Measurements from ENCODE around the gene IL9R. TPM values are rescaled to one million over a fixed set of nuclear protein-coding genes. Genes with fewer than 3 reads are reported as not detected.
"Not testable (repeated sequence)": the region's sequence is repeated elsewhere in the genome, so short reads cannot be mapped to it uniquely, and the experiment has no call there.

Gene IL9R
- total and polyA plus RNA-seq, 2 experiments from 2014 or later: not detected

- H3K36me3 ChIP-seq: no peaks in the 10 kb centered on the region
- no peak for TF ChIP-seq CTCF (IDR thresholded peaks at IDR 0.05; ENCODE audit: low read depth, low read length)
- no peak overlapping the region for H3K27ac ChIP-seq
- no peaks in the 10 kb centered on the region for H3K4me1 ChIP-seq (ENCODE audit: low read depth)
- no peak overlapping the region for H3K4me3 ChIP-seq
- H3K27me3 ChIP-seq: no peaks in the 10 kb centered on the region
- peaks cover 4% of the 10 kb centered on the region for H3K9me3 ChIP-seq (ENCODE audit: low read depth)
- peak in 1 of 2 donors; percentile 2 for DNase-seq (ENCODE audit: low read depth in 1 of 2, low spot score in 1 of 2)
These were observed 30.6 kb upstream of the IL9R start for GRCh38 chrX:155966876-155967275.

GRCh38 chrX:155967653-155968325, 29.7 kb upstream of the IL9R start:
- no peak for DNase-seq (ENCODE audit: low read depth in 1 of 2, low spot score in 1 of 2)
- Histone ChIP-seq H3K27me3 (no peaks in the 10 kb centered on the region), H3K27ac (no peak overlapping the region)

GRCh38 chrX:155968326-155968661, 29.2 kb upstream of the IL9R start:
- no peak for TF ChIP-seq CTCF (IDR thresholded peaks at IDR 0.05; ENCODE audit: low read depth, low read length)
- no peaks in the 10 kb centered on the region for H3K27me3 ChIP-seq
- DNase-seq (ENCODE audit: low read depth in 1 of 2, low spot score in 1 of 2): no peak
- H3K27ac ChIP-seq: no peak overlapping the region
- H3K4me3 ChIP-seq: no peak overlapping the region
- no peaks in the 10 kb centered on the region for H3K36me3 ChIP-seq
- peaks cover 4% of the 10 kb centered on the region for H3K9me3 ChIP-seq (ENCODE audit: low read depth)
- no peaks in the 10 kb centered on the region for H3K4me1 ChIP-seq (ENCODE audit: low read depth)

More at GRCh38 chrX:155967653-155968325, 29.7 kb upstream of the IL9R start:
- Histone ChIP-seq H3K36me3 (no peaks in the 10 kb centered on the region), H3K4me1 (ENCODE audit: low read depth) (no peaks in the 10 kb centered on the region), H3K4me3 (no peak overlapping the region), H3K9me3 (ENCODE audit: low read depth) (peaks cover 4% of the 10 kb centered on the region)
- TF ChIP-seq CTCF (IDR thresholded peaks at IDR 0.05; ENCODE audit: low read depth, low read length): no peak

- H3K4me1 ChIP-seq (ENCODE audit: low read depth): no peaks in the 10 kb centered on the region
- no peak overlapping the region for H3K27ac ChIP-seq
- H3K27me3 ChIP-seq: no peaks in the 10 kb centered on the region
- H3K36me3 ChIP-seq: no peaks in the 10 kb centered on the region
- DNase-seq (ENCODE audit: low read depth in 1 of 2, low spot score in 1 of 2): no peak
- peaks cover 4% of the 10 kb centered on the region for H3K9me3 ChIP-seq (ENCODE audit: low read depth)
- no peak overlapping the region for H3K4me3 ChIP-seq
- no peak for TF ChIP-seq CTCF (IDR thresholded peaks at IDR 0.05; ENCODE audit: low read depth, low read length)
These were observed 28.7 kb upstream of the IL9R start for GRCh38 chrX:155968791-155969190.

- H3K27me3 ChIP-seq; H3K36me3 ChIP-seq; H3K4me3 ChIP-seq; H3K4me1 ChIP-seq (ENCODE audit: low read depth); DNase-seq (ENCODE audit: low read depth in 1 of 2, low spot score in 1 of 2); H3K9me3 ChIP-seq (ENCODE audit: low read depth); H3K27ac ChIP-seq: not testable (repeated sequence)
These were observed 25.8 kb upstream of the IL9R start for GRCh38 chrX:155971658-155972057.

GRCh38 chrX:155972241-155972640, 25.3 kb upstream of the IL9R start:
- not testable (repeated sequence) for H3K4me1 ChIP-seq (ENCODE audit: low read depth); H3K36me3 ChIP-seq; H3K27ac ChIP-seq; H3K4me3 ChIP-seq; H3K9me3 ChIP-seq (ENCODE audit: low read depth); H3K27me3 ChIP-seq; DNase-seq (ENCODE audit: low read depth in 1 of 2, low spot score in 1 of 2)

GRCh38 chrX:155983326-155983725, 14.2 kb upstream of the IL9R start:
- Histone ChIP-seq H3K4me1 (ENCODE audit: low read depth) (no peaks in the 10 kb centered on the region), H3K36me3 (no peaks in the 10 kb centered on the region), H3K9me3 (ENCODE audit: low read depth) (no peaks in the 10 kb centered on the region), H3K27me3 (no peaks in the 10 kb centered on the region), H3K27ac (no peak overlapping the region), H3K4me3 (no peak overlapping the region)
- no peak for TF ChIP-seq CTCF (IDR thresholded peaks at IDR 0.05; ENCODE audit: low read depth, low read length)
- no peak for DNase-seq (ENCODE audit: low read depth in 1 of 2, low spot score in 1 of 2)

All from cardiac muscle cell (in vitro differentiated cells and primary cell).